Prostate gland (tissue), 2 donors: ENCODE measurements around the gene APPL2.

Experiments
- CTCF ChIP-seq, 4 experiments: fragments of 200-600 bp in 2 of 4; fragments of 450-650 bp in 2 of 4; sonication (generic) in 2 of 4; IDR thresholded peaks; 1 replicate in 3 of 4; 2 replicates in 1 of 4; pipeline ENCODE4 v1.5.1; 2016 to 2019; ENCODE audit warnings: antibody characterized with exemption in 4 of 4, mild to moderate bottlenecking in 2 of 4, moderate library complexity in 2 of 4
- POLR2A ChIP-seq: fragments of 450-650 bp; IDR thresholded peaks from one replicate; pipeline ENCODE4 v1.6.1; 2016; ENCODE audit warnings: antibody characterized with exemption, mild to moderate bottlenecking
- POLR2AphosphoS5 ChIP-seq: sonication (generic); formaldehyde crosslinking; IDR thresholded peaks from one replicate; pipeline ENCODE4 v1.6.1; 2017; ENCODE audit warnings: antibody characterized with exemption

GRCh38 chr12:105264771-105265170, 28.8 kb upstream of the APPL2 start:
- TF ChIP-seq POLR2A (no peak), CTCF (IDR thresholded peaks at IDR 0.05) (no peak), POLR2AphosphoS5 (no peak)
